Endothelial cell of umbilical vein (primary cell): ENCODE measurements around the gene CCDC187. TPM values are rescaled to one million over a fixed set of nuclear protein-coding genes. Genes with fewer than 3 reads are reported as not detected.

Experiments used
- BruUV-seq: library from RNA; stranded (reverse); fragments of 400-500 nt; replicated peaks from 2 replicates; lab custom pipeline; 2021; lab: Mats Ljungman, UMichigan
- CTCF ChIA-PET: fragments of 300-600, 350-600 bp; sonication (Branson Sonifier 250); formaldehyde crosslinking; loops from one replicate; lab custom pipeline; 2021; ENCODE audit warnings: antibody characterized with exemption, inconsistent platforms; lab: Charles Lee
- POLR2A ChIA-PET: fragments of 300-600, 350-600 bp; sonication (Branson Sonifier 250); formaldehyde crosslinking; loops from one replicate; lab custom pipeline; 2021; ENCODE audit warnings: antibody characterized with exemption, inconsistent platforms; lab: Charles Lee
- DNase-seq: peaks from one replicate; pipeline ENCODE4 v3.0.0-alpha.2; 2011; ENCODE audit warnings: low read depth, low spot score
- FAIRE-seq: peaks from 2 replicates; lab custom pipeline; 2011; peaks lifted over from hg19 to GRCh38; lab: Jason Lieb, UNC
- H2AFZ ChIP-seq: 2 replicates; pipeline ENCODE4 v1.6.0; 2012; ENCODE audit warnings: low read depth, low read length, control low read depth, inconsistent platforms
- H3K27ac ChIP-seq: 2 replicates; pipeline ENCODE4 v1.5.1; 2011; ENCODE audit warnings: low read depth, mild to moderate bottlenecking, control low read depth, low read length, moderate library complexity; ENCODE audit not compliant: insufficient read depth
- H3K27me3 ChIP-seq, 2 experiments: 2 replicates each; pipeline versions ENCODE4 v1.6.0 to v1.6.1; 2011; ENCODE audit warnings: low read length in 2 of 2, mixed read lengths in 1 of 2; ENCODE audit not compliant: control insufficient read depth in 2 of 2, insufficient read depth in 2 of 2
- H3K36me3 ChIP-seq, 2 experiments: 2 replicates in 1 of 2; 3 replicates in 1 of 2; pipeline ENCODE4 v1.5.1; 2011; ENCODE audit warnings: low read length in 2 of 2, mild to moderate bottlenecking in 1 of 2, moderate library complexity in 1 of 2; ENCODE audit not compliant: control insufficient read depth in 2 of 2, insufficient read depth in 2 of 2; ENCODE audit errors: extremely low read depth in 1 of 2
- H3K4me1 ChIP-seq: 3 replicates; pipeline ENCODE4 v1.5.1; 2011; ENCODE audit warnings: mild to moderate bottlenecking, low read length; ENCODE audit not compliant: control insufficient read depth, insufficient read depth; ENCODE audit errors: extremely low read depth
- H3K4me2 ChIP-seq: 2 replicates; pipeline ENCODE4 v1.6.1; 2011; ENCODE audit warnings: low read length, control low read depth, mixed read lengths; ENCODE audit not compliant: insufficient read depth
- H3K4me3 ChIP-seq, 3 experiments: fragments of 200-600 bp in 1 of 3; sonication (generic), shearing (Covaris generic) in 1 of 3; replicated peaks in 1 of 3; 2 replicates each; pipeline ENCODE4 v1.5.1; 2011 to 2016; ENCODE audit warnings: control low read depth in 3 of 3, low read length in 3 of 3, mild to moderate bottlenecking in 2 of 3, inconsistent platforms in 1 of 3, low read depth in 1 of 3, moderate library complexity in 1 of 3; ENCODE audit not compliant: insufficient read depth in 1 of 3
- H3K79me2 ChIP-seq: 2 replicates; pipeline ENCODE4 v1.6.0; 2012; ENCODE audit warnings: low read length, inconsistent platforms; ENCODE audit not compliant: control insufficient read depth, insufficient read depth
- H3K9ac ChIP-seq: replicated peaks from 2 replicates; pipeline ENCODE3; 2011; ENCODE audit warnings: low read length, control low read depth; ENCODE audit not compliant: insufficient read depth; ENCODE audit errors: extremely low read depth
- H3K9me1 ChIP-seq: replicated peaks from 3 replicates; pipeline ENCODE4 v1.6.0; 2011; ENCODE audit warnings: mild to moderate bottlenecking, low read length; ENCODE audit not compliant: control insufficient read depth, insufficient read depth; ENCODE audit errors: extremely low read depth
- H3K9me3 ChIP-seq: replicated peaks from 2 replicates; pipeline ENCODE4 v1.5.1; 2012; ENCODE audit warnings: low read length, inconsistent platforms; ENCODE audit not compliant: control insufficient read depth, insufficient read depth
- H4K20me1 ChIP-seq: replicated peaks from 2 replicates; pipeline ENCODE3; 2011; ENCODE audit warnings: mild to moderate bottlenecking, low read length; ENCODE audit not compliant: control insufficient read depth, insufficient read depth; ENCODE audit errors: extremely low read depth
- CTCF ChIP-seq, 2 donors: IDR thresholded peaks; 1 replicate in 1 of 2; 2 replicates in 1 of 2; pipeline ENCODE4 v1.5.1; 2011; ENCODE audit warnings: low read length in 2 of 2, mild to moderate bottlenecking in 2 of 2, moderate library complexity in 2 of 2, control low read depth in 1 of 2, inconsistent platforms in 1 of 2, low read depth in 1 of 2; ENCODE audit not compliant: insufficient read depth in 1 of 2; ENCODE audit errors: extremely low read depth in 1 of 2
- EZH2 ChIP-seq: IDR thresholded peaks from 2 replicates; pipeline ENCODE4 v1.6.1; 2012; ENCODE audit warnings: borderline replicate concordance, low read depth, mild to moderate bottlenecking, moderate library complexity, low read length, inconsistent platforms; ENCODE audit not compliant: severe bottlenecking
- GATA2 ChIP-seq: IDR thresholded peaks from 2 replicates; pipeline ENCODE4 v1.7.0; 2011; ENCODE audit warnings: low read depth, mild to moderate bottlenecking, moderate library complexity, mixed read lengths, low read length; ENCODE audit not compliant: insufficient read length, insufficient read depth
- JUN ChIP-seq: IDR thresholded peaks from 2 replicates; pipeline ENCODE4 v1.6.1; 2011; ENCODE audit warnings: borderline replicate concordance, low read depth; ENCODE audit not compliant: insufficient read length, insufficient read depth
- MYC ChIP-seq: IDR thresholded peaks from one replicate; pipeline ENCODE4 v1.6.1; 2011; ENCODE audit warnings: mild to moderate bottlenecking, low read depth, low read length
- POLR2AphosphoS5 ChIP-seq: IDR thresholded peaks from 2 replicates; pipeline ENCODE4 v1.6.1; 2012; ENCODE audit warnings: low read depth, mild to moderate bottlenecking, control low read depth, low read length, moderate library complexity; ENCODE audit not compliant: insufficient read depth
- dilution Hi-C: fragments of 300-500 bp; cut with MboI; formaldehyde crosslinking; loops from one replicate; pipeline ENCODE4 v1.15.0; 2019; ENCODE audit warnings: low sequenced_read_pairs; ENCODE audit not compliant: extremely low pct_ligation_motif_present
- intact Hi-C: fragments of 100-400 bp; cut with micrococcal nuclease; formaldehyde crosslinking; loops from one replicate; pipeline ENCODE4 v1.10.0; 2022
- polyA plus RNA-seq, 4 experiments: library from polyadenylated mRNA; depleted of rRNA in 3 of 4; stranded (reverse) in 3 of 4; unstranded in 1 of 4; fragments of >200 nt; gene quantifications; 2 replicates each; pipeline versions ENCODE4 v1.2.1 to v1.2.3, GENCODE V29; 2011 to 2012; ENCODE audit warnings: missing spikeins in 1 of 4
- total RNA-seq: library from RNA; stranded (reverse); gene quantifications from 2 replicates; pipeline ENCODE4 v1.2.3, GENCODE V29; 2021
- TF ChIP-seq, protein P1 (sequence below): IDR thresholded peaks from 2 replicates; pipeline ENCODE4 v1.6.1; 2011; ENCODE audit not compliant: insufficient read depth, insufficient read length

The CCDC187 gene
- total and polyA plus RNA-seq, 2 donors (not counting 3 experiments of a cell fraction or from before 2014, with no cell fraction given), result not detected

- Histone ChIP-seq H3K4me3 (no peak overlapping the region), H3K9ac (no peak overlapping the region), H3K27me3 (no peaks in the 10 kb centered on the region), H3K79me2 (peaks cover 20% of the 10 kb centered on the region), H2AFZ (no peak overlapping the region), H3K4me1 (peaks cover 7% of the 10 kb centered on the region), H4K20me1 (no peaks in the 10 kb centered on the region), H3K27ac (no peak overlapping the region), H3K4me2 (no peak overlapping the region), H3K36me3 (peaks cover 0 to 7% of the 10 kb centered on the region in 2 experiments), H3K9me1 (no peaks in the 10 kb centered on the region), H3K9me3 (no peaks in the 10 kb centered on the region)
- TF ChIP-seq EZH2 (no peak), MYC (no peak), POLR2AphosphoS5 (no peak), JUN (no peak), CTCF (IDR thresholded peaks at IDR 0.05; ENCODE audit: extremely low read depth in 1 of 2, insufficient read depth in 1 of 2, low read depth in 1 of 2, low read length in 2 of 2) (no peak), GATA2 (no peak)
- TF ChIP-seq, protein P1, sequence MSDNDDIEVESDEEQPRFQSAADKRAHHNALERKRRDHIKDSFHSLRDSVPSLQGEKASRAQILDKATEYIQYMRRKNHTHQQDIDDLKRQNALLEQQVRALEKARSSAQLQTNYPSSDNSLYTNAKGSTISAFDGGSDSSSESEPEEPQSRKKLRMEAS, result no peak
- no TSS peak for BruUV-seq
- POLR2A ChIA-PET, result no interaction called here
- intact Hi-C loops (no loop called here), dilution Hi-C loops (no loop called here)
- FAIRE-seq (no peak), DNase-seq (no peak)
- CTCF ChIA-PET, result interaction anchor here (0.9 to 1.6 kb wide), 4 partner anchors 10 to 69 kb away, joined by 3 to 6 read pairs (median 4); no protein-coding TSS in a partner anchor
Measured at GRCh38 chr9:136239983-136240330, 63.9 kb downstream of the CCDC187 start.
